ENCODE results near the gene TCEA2. TPM values are rescaled to one million over a fixed set of nuclear protein-coding genes. Genes with fewer than 3 reads are reported as not detected.

Gene TCEA2
- total and polyA plus RNA-seq, 9 of the 15 experiments (the other 6 are each of a cell fraction or from before 2014, with no cell fraction given) = 1.4 to 28.7 (median 5.4) TPM

DNA sequence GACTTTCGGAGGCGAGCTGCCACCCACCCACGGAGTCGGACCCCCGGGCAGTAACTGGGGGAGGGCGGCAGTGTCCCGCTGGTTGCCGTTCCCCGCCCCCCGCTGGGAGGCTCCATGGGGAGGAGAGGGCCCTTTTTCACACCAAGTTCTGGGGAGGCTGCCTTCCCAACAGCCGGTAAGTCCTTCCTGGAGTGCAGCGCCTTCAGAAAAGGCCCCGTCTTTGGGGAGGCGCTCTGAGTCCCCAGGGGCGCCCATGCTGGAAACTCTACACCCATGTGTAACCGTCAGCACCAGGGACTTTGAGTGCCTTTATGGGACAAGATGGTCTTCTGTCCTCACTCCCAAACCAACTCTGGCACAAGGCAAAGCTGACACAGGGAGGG lies 13.1 kb upstream of the TCEA2 start (continued):
- TF ChIP-seq MECOM (CRISPR knock-in tag; IDR thresholded peaks at IDR 0.05) (no peak), POLR3A (IDR thresholded peaks at IDR 0.05; ENCODE audit: borderline replicate concordance, extremely low read depth, insufficient read depth, insufficient read length) (no peak), IRF2 (CRISPR knock-in tag; IDR thresholded peaks at IDR 0.05) (no peak), FOS (IDR thresholded peaks at IDR 0.05; ENCODE audit: extremely low read depth, insufficient read length) (no peak), TARDBP (IDR thresholded peaks at IDR 0.05) (no peak)
- TF ChIP-seq, protein P1, sequence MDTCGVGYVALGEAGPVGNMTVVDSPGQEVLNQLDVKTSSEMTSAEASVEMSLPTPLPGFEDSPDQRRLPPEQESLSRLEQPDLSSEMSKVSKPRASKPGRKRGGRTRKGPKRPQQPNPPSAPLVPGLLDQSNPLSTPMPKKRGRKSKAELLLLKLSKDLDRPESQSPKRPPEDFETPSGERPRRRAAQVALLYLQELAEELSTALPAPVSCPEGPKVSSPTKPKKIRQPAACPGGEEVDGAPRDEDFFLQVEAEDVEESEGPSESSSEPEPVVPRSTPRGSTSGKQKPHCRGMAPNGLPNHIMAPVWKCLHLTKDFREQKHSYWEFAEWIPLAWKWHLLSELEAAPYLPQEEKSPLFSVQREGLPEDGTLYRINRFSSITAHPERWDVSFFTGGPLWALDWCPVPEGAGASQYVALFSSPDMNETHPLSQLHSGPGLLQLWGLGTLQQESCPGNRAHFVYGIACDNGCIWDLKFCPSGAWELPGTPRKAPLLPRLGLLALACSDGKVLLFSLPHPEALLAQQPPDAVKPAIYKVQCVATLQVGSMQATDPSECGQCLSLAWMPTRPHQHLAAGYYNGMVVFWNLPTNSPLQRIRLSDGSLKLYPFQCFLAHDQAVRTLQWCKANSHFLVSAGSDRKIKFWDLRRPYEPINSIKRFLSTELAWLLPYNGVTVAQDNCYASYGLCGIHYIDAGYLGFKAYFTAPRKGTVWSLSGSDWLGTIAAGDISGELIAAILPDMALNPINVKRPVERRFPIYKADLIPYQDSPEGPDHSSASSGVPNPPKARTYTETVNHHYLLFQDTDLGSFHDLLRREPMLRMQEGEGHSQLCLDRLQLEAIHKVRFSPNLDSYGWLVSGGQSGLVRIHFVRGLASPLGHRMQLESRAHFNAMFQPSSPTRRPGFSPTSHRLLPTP (IDR thresholded peaks at IDR 0.05; ENCODE audit: borderline replicate concordance, extremely low read depth, insufficient read length) = no peak
- TF ChIP-seq, protein P2, sequence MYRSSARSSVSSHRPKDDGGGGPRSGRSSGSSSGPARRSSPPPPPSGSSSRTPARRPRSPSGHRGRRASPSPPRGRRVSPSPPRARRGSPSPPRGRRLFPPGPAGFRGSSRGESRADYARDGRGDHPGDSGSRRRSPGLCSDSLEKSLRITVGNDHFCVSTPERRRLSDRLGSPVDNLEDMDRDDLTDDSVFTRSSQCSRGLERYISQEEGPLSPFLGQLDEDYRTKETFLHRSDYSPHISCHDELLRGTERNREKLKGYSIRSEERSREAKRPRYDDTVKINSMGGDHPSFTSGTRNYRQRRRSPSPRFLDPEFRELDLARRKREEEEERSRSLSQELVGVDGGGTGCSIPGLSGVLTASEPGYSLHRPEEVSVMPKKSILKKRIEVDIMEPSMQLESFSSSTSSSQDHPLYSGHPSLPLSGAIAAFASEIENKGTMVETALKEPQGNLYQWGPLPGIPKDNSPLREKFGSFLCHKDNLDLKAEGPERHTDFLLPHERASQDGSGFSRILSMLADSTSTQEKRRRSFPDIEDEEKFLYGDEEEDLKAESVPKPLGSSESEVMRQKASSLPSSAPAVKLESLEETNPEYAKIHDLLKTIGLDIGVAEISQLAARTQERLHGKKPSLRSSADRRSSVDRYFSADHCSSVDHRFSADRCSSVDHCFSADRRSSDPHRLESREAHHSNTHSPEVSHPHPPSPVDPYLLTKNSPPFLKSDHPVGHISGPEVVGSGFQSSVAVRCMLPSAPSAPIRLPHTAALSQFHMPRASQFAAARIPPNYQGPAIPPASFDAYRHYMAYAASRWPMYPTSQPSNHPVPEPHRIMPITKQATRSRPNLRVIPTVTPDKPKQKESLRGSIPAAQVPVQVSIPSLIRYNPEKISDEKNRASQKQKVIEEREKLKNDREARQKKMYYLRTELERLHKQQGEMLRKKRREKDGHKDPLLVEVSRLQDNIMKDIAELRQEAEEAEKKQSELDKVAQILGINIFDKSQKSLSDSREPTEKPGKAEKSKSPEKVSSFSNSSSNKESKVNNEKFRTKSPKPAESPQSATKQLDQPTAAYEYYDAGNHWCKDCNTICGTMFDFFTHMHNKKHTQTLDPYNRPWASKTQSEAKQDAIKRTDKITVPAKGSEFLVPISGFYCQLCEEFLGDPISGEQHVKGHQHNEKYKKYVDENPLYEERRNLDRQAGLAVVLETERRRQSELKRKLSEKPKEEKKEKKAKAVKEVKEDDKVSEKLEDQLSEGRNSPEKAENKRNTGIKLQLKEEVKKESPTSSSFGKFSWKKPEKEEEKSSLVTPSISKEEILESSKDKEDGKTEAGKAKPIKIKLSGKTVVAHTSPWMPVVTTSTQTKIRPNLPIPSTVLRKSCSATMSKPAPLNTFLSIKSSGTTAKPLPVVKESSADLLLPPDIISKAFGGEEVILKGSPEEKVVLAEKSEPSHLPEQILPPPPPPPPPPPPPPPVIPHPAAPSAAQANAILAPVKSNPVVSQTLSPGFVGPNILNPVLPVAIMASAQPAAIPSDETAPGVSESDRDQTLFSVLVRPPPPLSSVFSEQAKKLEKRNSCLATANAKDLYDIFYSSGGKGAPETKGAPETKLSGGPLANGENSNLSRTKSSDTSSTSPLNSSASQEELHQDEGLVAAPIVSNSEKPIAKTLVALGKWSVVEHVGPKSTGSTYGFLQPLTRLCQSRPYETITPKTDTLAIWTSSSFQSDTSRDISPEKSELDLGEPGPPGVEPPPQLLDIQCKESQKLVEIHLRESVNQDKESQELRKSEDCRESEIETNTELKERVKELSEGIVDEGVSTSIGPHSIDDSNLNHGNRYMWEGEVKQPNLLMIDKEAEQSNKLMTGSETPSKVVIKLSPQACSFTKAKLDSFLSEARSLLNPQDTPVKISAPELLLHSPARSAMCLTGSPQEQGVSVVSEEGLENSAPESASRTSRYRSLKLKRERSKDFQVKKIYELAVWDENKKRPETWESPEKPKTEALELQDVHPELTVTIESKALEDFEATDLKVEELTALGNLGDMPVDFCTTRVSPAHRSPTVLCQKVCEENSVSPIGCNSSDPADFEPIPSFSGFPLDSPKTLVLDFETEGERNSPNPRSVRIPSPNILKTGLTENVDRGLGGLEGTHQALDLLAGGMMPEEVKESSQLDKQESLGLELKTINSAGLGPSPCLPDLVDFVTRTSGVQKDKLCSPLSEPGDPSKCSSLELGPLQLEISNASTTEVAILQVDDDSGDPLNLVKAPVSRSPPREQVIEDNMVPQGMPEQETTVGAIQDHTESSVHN (IDR thresholded peaks at IDR 0.05; ENCODE audit: borderline replicate concordance in 1 of 2, low read depth in 1 of 2) = no peak
- TF ChIP-seq, protein P3, sequence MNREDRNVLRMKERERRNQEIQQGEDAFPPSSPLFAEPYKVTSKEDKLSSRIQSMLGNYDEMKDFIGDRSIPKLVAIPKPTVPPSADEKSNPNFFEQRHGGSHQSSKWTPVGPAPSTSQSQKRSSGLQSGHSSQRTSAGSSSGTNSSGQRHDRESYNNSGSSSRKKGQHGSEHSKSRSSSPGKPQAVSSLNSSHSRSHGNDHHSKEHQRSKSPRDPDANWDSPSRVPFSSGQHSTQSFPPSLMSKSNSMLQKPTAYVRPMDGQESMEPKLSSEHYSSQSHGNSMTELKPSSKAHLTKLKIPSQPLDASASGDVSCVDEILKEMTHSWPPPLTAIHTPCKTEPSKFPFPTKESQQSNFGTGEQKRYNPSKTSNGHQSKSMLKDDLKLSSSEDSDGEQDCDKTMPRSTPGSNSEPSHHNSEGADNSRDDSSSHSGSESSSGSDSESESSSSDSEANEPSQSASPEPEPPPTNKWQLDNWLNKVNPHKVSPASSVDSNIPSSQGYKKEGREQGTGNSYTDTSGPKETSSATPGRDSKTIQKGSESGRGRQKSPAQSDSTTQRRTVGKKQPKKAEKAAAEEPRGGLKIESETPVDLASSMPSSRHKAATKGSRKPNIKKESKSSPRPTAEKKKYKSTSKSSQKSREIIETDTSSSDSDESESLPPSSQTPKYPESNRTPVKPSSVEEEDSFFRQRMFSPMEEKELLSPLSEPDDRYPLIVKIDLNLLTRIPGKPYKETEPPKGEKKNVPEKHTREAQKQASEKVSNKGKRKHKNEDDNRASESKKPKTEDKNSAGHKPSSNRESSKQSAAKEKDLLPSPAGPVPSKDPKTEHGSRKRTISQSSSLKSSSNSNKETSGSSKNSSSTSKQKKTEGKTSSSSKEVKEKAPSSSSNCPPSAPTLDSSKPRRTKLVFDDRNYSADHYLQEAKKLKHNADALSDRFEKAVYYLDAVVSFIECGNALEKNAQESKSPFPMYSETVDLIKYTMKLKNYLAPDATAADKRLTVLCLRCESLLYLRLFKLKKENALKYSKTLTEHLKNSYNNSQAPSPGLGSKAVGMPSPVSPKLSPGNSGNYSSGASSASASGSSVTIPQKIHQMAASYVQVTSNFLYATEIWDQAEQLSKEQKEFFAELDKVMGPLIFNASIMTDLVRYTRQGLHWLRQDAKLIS (CRISPR knock-in tag; IDR thresholded peaks at IDR 0.05) = 0 out of 2 replicates have a peak, but pooled peaks have one; percentile 42
- TF ChIP-seq, protein P4, sequence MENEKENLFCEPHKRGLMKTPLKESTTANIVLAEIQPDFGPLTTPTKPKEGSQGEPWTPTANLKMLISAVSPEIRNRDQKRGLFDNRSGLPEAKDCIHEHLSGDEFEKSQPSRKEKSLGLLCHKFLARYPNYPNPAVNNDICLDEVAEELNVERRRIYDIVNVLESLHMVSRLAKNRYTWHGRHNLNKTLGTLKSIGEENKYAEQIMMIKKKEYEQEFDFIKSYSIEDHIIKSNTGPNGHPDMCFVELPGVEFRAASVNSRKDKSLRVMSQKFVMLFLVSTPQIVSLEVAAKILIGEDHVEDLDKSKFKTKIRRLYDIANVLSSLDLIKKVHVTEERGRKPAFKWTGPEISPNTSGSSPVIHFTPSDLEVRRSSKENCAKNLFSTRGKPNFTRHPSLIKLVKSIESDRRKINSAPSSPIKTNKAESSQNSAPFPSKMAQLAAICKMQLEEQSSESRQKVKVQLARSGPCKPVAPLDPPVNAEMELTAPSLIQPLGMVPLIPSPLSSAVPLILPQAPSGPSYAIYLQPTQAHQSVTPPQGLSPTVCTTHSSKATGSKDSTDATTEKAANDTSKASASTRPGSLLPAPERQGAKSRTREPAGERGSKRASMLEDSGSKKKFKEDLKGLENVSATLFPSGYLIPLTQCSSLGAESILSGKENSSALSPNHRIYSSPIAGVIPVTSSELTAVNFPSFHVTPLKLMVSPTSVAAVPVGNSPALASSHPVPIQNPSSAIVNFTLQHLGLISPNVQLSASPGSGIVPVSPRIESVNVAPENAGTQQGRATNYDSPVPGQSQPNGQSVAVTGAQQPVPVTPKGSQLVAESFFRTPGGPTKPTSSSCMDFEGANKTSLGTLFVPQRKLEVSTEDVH (IDR thresholded peaks at IDR 0.05; ENCODE audit: low read depth, partially characterized antibody) = no peak
